HG02981 (cell line): ENCODE measurements around the gene XAF1.
"Not testable (repeated sequence)": the region's sequence is repeated elsewhere in the genome, so short reads cannot be mapped to it uniquely, and the experiment has no call there.

Source experiments
- ATAC-seq: cut with Tn5 transposase; IDR thresholded peaks from one replicate; pipeline ENCODE4 v1.9.1; 2021; ENCODE audit warnings: mild to moderate bottlenecking, moderate library complexity; ENCODE audit not compliant: unreplicated experiment

The XAF1 gene, protein sequence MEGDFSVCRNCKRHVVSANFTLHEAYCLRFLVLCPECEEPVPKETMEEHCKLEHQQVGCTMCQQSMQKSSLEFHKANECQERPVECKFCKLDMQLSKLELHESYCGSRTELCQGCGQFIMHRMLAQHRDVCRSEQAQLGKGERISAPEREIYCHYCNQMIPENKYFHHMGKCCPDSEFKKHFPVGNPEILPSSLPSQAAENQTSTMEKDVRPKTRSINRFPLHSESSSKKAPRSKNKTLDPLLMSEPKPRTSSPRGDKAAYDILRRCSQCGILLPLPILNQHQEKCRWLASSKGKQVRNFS

DNA sequence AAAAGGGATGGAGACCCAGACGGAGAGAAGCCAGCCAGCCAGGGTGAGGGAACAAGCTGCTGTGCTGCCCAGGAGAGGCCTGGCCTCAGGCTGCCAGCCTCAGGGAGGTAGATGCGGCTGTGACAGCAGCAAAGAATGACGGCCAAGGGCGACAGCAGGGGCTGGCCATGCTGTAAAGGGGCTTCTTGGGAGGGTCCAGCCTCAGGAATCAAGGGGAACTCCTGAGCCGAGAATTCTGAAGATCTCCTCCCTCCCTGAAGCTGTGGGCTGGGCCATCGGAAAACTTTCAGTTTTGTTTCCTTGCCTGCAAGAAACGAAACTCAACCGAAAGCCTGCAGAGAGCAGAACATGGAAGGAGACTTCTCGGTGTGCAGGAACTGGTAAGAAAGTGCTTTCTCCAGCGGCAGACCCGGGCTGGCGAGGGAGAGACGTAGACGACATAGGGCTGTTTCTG is at the start of gene XAF1:
TSS of gene XAF1 (plus strand) at position 316 of the 454 bp plus-strand sequence. CDS start at position 349, 33 bp downstream.
- no peak for ATAC-seq

DNA sequence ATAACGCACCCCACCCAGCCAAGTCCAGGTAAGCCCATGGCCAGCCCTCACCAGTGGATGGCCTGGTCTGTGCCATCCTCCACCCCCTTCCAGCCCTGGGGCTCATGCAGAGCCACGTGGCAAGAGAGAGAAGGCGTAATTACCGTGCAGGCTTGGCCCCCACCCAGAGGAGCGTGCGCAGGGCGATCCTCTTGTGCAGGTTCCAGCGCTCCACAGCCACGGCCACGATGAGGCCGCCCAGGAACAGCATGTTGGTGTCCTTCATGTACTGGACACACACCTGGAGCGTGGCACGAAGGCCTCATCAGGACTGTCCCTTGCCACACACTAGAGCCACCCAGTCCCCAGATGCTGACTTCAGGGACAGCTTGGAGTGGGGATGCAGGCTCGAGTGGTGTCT is 49.3 kb upstream of the XAF1 start:
- no peak for ATAC-seq

DNA sequence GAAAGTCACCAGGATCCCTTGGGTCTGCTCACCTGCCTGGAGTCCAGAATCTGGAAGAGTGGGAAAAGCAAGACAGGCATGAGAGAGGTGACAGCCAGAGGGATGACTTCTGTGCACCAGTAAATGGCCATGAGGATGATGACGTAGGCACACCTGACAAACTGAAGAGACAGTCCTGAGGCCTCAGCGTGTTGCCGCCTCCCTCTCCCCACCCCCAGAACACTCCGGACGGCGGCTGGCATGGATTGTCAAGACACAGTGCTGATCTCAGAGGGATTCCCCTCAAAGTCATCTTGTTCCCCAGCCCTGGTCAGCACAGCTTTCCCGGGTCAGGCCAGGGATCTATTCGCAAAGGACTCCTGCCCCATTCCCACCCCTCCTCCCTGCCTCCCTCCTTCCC is 48.9 kb upstream of the XAF1 start:
- ATAC-seq = no peak

DNA sequence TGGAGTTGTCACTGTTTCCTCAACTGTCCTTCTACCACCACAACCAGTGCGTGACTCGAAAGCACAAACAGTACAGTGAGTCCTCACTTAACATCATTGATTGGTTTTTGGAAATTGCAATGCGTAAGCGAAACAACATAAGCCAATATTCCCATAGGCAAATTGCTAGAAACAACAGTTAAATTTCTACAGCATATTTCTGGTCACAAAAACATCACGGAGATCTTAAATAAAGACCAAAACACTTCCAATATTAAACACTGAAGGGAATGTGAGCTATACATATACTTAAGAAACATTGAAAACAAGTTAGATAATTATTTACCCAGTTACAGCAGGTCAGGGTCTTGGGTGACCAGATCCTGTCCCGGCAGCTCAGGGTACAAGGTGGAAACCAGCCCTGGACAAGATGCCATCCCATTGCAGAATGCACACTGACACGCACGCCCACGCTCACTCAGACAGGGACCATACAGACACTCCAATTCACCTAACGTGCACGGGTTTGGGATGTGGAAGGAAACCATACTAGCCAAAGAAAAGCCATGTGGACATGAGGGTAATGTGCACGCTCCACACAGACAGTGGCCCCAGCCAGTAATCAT is 47.4 kb upstream of the XAF1 start:
- ATAC-seq = no peak

DNA sequence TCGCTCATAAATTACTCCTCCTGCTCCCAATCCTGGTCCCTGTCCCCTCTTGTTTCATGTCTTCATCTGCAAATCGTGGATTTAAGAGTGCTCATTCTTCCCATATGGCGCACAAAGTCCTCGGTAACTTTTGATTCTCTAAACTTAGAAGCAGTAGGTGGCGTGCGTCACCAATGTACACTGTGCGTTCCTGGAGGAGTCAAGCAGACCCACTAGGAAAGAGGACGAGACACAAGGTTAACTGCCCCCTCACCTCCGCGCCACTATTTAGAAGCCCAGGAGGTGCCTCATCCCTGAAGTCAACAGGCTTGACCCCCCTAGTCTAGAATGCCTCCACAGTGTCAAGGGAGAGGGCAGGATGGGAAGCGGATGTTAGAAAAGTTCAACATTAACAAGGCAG is 45.5 kb upstream of the XAF1 start:
- ATAC-seq = no peak

DNA sequence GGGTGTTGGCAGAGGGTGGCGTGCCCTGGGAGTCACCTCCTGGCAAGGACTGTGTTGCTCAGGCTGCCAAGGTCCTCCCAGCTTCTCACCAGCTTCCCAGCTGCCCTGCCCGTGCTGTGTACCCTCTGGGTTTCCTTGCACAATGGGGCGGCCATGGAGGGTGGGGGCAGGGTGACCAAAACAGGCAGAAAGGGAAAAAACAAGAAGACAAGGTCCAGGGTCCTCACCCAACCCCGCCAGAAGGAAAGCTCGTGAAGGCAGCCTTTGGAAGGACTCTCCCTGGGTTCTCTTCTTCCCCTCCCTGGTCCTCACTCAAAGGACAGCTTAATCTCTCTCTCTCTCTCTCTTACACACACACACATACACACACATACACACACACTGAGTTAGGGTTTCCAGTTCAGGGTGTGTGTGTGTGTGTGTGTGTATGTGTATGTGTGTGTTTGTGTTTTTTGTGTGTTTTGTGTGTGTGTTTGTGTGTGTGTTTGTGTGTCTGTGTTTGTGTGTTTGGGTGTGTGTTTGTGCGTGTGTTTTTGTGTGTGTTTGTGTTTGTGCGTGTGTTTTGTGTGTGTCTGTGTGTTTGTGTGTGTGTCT is 44.7 kb upstream of the XAF1 start:
- ATAC-seq = no peak

DNA sequence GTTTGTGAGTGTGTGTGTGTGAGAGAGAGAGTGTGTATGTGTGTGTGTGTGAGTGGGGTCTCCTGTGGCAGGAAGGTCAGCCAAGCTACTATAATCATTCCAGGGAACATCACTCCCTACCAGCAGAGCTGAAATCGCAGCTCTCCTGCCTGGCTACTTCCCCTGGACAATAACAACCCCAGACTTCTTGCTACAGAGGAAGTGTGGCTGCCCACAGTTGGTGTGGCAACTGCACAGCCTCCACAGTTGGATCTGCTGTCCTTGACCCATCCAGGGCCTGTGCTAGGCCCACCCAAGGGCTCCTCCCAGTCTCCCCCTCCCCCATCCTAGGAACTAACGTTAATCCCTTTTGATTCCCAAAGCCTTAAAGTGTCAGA is 44.2 kb upstream of the XAF1 start:
- no peak for ATAC-seq

DNA sequence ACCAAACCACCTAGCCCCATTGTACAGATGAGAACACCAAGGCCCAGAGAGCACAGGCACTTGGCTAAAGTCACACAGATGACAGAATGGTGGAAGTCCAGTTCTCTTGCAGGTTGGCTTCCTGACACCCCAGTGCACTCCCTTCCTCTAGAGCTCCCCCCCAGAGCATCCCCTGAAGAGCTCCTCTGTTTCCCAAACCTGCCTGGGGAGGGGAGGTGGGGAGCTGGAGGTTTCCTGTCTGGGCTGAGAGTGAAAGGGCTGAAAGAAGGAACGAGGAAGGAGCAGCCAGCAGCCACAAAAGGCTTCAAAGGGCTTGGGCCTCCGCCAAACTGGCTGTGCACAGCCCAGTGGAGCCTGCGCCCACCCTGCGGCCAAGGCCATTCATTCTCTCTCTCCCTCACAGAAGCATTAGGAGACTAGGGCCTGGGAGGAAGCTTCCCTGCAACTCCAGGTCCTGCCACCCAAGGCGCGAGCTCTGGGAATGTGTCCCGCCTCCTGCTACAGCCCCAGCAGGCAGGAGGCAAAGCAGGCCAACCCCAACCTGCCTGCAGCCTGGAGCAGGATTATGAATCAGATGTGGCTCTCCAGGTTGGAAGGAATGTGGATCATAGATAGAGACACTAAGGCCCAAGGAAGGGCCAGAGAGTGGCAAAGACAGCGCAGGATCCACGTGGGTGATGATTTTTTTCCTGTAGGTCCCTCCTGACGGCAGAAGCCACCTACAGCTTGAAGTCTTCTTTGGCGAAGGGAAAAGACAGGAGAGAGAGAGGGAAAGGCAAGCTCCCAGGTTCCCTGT is 43.6 kb upstream of the XAF1 start:
- no peak for ATAC-seq

DNA sequence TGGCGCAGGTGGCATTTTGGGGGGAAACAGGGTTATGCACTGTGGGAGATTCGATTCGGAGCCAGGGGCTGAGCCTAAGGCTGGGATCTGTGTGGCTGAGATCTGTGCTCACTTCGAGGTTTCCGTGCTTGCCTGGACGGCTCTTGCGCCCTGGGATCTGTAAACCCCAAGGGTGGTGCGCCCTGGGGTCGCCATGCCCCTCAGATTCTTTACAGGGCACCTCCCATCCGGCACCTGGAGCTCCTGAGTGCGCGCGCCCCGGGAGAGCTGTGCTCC is 43.1 kb upstream of the XAF1 start:
- no peak for ATAC-seq

DNA sequence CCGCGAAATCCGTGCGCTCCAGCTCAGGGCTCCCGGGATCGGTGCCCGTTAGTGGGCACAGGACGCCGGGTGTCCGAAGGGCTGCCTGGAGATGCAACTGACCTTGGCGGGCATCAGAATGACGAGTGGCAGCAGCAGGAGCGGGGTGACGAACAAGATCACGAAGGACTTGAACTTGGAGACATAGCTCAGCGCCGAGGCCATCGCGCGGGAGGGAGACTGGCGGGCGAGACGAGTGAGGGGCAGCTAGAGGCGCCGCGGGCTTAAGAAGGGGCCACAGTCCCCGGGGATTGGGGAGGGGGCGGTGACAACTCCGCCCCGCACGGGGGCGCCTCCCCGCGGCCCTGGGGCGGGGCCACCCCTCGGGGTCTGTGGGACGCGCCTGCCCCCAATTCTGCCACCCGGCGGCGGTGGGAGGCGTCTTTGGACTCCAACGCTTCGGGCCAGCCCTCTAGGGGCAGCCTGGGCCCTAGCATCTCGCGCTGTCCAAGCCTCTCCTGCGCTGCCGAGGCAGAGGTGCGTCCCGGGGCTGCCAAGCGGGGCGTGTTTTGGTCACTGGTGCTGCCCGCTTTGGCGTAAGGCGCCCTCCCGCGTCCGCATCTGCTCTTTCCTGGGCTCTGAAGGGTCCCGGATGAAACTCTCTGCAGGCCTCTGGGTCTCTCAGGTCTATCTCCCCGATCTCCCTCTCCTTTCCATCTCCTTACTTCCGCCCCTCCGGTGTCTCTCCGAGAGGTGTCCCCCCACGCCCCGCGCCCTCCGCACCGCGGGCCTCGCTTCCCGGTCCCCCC is 42.5 kb upstream of the XAF1 start, which contains the start of gene SLC13A5:
TSS of gene SLC13A5 (minus strand) at position 240 of the 788 bp plus-strand sequence. CDS start at position 204, 36 bp downstream.
- ATAC-seq = no peak

DNA sequence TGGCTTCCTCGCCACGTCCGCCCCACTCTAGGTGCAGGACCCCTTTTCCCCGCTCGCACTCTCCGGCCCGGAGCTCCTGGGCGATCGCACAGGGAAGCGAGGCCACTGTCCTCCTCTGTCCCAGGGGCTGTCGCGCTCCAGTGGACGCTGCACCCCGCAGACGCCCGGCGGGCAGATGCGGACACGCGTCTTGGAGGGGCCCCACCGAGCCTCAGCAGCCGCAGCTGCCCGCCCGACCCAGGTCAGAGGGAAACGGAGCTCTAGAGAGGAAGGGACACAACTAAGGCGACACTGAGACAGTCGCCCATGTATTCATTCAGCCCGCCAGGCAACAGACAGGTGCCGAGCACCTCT is 42.0 kb upstream of the XAF1 start:
- ATAC-seq = no peak

DNA sequence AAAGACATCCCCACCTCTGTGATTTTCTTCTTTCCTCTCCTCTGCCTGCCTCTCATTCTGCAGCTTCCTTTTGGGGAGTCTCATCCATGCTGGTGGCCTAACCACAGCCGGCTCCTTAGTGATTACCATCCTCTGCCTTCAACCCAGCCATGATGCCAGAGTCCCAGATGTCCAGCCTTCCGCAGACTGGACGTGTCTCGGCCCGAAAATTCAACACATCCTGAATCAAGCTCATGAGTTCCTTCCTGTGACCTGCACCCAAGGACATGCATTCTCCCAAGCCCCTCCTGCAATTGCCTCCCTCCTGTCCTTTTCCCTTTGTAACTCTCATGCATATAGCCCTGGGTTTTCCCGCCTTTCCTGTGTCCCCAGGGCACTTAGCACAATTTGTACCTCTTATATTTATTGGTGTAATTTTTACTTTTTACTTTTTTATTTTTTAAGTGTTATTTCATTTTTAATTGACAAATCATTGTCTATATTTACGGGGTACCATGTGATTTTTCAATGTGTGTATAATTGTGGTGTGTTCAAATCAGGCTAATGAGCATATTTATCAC is 41.5 kb upstream of the XAF1 start:
- ATAC-seq = no peak

DNA sequence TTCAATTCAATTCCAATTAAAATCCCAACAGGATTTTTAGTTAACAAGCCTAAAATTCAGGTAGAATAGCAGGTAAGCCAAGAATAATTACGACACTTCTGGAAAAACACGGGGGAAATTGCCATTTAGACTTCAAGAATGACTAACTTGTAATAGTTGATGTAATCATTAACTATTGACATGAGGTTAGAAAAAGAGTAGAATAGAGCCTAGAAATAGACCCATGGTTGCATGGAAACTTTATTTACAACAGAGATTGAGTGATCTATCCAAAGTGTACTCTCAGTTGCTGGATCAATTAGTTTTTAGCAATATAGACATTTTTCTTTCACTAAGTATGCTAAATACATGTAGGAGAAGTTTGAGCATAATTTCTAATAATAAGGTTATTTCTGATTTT is 39.1 kb upstream of the XAF1 start:
- no peak for ATAC-seq

DNA sequence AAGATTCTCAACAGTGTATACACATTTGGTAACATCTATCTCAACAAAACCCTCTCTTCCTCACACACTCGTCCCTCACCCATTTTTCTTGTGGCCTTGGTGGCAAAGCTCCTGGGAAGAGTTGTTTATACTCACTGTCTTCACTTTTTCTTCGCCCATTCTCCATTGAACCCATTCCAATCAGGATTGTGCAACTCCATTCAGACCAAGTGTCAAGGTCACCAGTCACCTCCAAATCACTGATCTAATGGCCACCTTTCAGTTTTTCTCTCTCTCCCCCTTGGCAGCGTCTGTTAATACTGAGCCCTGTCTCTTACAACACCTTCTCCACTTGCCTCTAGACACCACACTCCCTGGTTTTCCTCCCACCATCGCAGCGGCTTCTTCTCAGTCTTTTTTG is 34.1 kb upstream of the XAF1 start:
- ATAC-seq = no peak

DNA sequence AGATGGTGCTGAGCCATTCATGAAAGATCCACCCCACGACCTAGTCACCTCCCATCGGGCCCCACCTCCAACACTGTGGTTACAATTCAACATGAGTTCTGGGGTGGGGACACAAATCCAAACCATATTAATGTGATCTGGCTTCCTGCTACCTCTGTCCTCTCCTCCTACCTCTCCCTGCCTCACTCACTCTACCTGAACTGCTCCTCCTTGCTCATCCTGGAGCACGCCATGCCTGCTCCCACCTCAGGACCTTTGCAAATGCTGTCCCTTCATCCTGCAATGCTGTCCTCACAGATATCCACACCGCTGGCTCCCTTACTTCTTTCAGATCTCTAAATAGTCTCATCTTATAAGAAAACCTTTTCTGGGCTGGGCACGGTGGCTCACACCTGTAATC is 31.8 kb upstream of the XAF1 start:
- ATAC-seq = no peak

DNA sequence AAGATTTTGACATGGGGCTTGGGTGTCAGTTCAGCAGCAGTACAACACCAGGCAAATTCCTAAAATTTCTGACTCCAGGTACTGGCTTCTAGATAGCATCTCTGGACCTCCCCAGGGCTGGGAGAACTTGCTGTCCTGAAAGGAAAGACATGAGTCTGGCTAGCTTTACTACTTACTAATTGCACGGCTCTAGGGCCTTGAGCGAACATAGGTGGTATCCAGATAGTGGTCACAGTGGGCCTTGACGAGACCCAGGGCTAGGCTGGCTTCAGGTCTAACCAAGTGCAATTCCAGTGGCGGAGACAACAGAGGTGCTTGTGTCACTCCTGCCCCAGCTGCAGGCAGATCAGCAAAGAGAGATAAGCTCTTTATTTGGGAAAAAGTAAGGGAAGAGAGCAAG is 26.3 kb upstream of the XAF1 start:
- ATAC-seq = no peak

DNA sequence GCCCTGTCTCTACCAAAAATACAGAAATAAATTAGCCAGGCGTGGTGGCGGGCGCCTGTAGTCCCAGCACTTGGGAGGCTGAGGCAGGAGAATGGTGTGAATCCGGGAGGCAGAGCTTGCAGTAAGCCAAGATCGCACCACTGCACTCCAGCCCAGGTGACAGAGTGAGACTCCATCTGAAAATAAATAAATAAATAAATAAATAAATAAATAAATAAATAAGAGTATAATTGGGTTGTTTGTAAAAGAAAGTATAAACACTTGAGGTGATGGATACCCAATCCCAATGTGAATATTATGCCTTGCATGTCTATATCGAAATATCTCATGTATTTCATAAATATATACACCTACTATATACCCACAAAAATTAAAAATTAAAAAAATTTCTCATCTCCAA is 9.2 kb upstream of the XAF1 start:
- ATAC-seq = not testable (repeated sequence)

DNA sequence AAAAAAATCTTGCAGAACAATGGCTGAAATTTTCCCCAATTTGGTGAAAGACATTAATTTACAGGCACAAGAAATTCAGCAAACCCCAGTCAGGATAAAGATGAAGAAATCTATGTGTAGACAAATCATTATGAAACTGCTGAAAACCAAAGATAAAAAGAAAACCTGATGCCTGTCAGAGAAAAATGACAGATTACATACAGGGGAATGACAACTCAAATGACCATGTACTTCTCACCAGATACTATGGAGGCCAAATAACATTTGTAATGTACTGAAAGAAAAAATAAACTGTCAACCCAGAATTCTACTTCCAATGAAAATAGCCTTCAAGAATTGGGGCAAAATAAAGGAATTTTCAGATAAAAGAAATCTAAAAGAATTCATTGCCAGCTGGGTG is 7.2 kb upstream of the XAF1 start:
- no peak for ATAC-seq

DNA sequence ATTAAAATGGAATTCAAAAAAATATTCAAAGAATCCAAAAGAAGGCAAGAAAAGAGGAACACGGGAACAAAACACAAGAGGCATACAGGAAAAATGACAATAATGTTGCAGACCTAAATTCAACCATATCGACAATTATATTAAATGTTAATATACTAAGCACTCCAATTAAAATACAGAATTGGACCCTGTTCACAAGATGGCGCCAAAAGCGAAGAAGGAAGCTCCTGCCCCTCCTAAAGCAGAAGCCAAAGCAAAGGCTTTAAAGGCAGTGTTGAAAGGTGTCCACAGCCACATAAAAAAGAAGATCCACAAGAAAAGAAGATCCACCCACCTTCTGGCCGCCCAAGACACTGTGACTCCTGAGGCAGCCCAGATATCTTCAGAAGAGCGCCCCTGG is 6.3 kb upstream of the XAF1 start:
- no peak for ATAC-seq

DNA sequence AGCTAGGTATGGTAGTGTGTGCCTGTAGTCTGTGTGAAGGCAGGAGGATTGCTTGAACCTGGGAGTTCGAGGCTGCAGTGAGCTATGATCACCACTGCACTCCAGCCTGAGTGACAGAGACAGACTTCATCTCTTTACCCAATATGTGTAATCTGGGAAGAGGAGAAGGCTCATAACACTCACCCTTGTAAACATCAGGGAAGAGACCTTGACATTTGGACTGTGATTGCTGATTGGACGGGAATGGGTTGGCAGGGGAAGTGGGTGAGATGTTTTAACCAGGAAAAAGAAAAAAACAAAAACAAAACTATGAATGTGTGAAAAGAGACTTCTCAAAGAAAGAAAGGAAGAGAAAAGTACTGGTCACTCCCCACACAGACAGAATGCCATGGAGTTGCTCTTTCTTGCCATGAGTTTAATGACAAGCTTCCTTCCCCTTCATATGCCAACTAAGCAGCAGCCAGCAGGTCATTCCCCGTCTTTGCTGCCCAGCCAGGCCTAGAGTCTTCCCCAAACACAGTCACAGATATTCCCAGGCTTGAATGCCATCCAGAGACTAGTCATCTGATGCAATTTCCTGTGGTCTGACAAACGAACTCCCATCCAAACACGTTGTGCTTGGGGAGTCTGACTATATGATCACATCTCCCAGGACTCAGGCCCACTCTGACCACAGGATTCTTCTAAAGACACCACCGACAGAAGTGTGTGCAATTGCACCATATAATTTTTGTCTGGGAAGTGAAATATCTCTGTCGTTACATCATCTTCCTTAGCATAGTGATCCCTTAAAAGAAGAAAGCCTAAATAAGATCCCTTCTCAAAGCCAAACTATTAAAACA is 3.6 kb upstream of the XAF1 start:
- ATAC-seq = no peak
